NCI-H128 (cell line): Measurements from ENCODE around the gene CFAP119.
A peak's percentile ranks its signal among the peaks of the same experiment; 100 is the strongest.

ENCODE experiments used
- DNase-seq: peaks from one replicate; lab custom pipeline; 2025; ENCODE audit not compliant: unreplicated experiment; lab: John Stamatoyannopoulos, UW

The CFAP119 gene

GRCh38 chr16:30762991-30763725 lies 1.3 kb upstream of the CFAP119 start:
- no peak for DNase-seq

- no peak for DNase-seq
These were observed 385 bp downstream of the CFAP119 start for GRCh38 chr16:30761427-30761927.

GRCh38 chr16:30760577-30761426 lies 1.1 kb downstream of the CFAP119 start:
- no peak for DNase-seq

- DNase-seq = no peak
These were observed 1.8 kb downstream of the CFAP119 start for GRCh38 chr16:30760001-30760559.

- DNase-seq = no peak
These were observed 2.8 kb downstream of the CFAP119 start for GRCh38 chr16:30758988-30759491.

- DNase-seq = no peak
These were observed 4.5 kb downstream of the CFAP119 start for GRCh38 chr16:30757316-30757715.

GRCh38 chr16:30756781-30757100 lies 5.1 kb downstream of the CFAP119 start:
- no peak for DNase-seq

GRCh38 chr16:30755955-30756780 lies 5.7 kb downstream of the CFAP119 start:
- DNase-seq = no peak

- DNase-seq = no peak
These were observed 8.3 kb downstream of the CFAP119 start for GRCh38 chr16:30753596-30753995.

GRCh38 chr16:30750876-30751465 lies 10.9 kb downstream of the CFAP119 start:
- no peak for DNase-seq

- DNase-seq = no peak
These were observed 11.7 kb downstream of the CFAP119 start for GRCh38 chr16:30750201-30750600.

GRCh38 chr16:30748634-30749445 lies 13.0 kb downstream of the CFAP119 start:
- no peak for DNase-seq

- peak; percentile 95 for DNase-seq
These were observed 13.8 kb downstream of the CFAP119 start, which contains the start of gene PHKG2 for GRCh38 chr16:30747799-30748633. Gene PHKG2, plus strand, starts transcription at chr16:30748425. Its CDS starts 396 bp downstream, at chr16:30748821.

- DNase-seq = no peak
These were observed 14.5 kb downstream of the CFAP119 start for GRCh38 chr16:30747331-30747730.

- no peak for DNase-seq
These were observed 15.2 kb downstream of the CFAP119 start for GRCh38 chr16:30746638-30747175.

- no peak for DNase-seq
These were observed 16.8 kb downstream of the CFAP119 start for GRCh38 chr16:30745082-30745481.

- no peak for DNase-seq
These were observed 17.7 kb downstream of the CFAP119 start for GRCh38 chr16:30744183-30744582.

GRCh38 chr16:30743716-30744115 lies 18.1 kb downstream of the CFAP119 start:
- no peak for DNase-seq
